ENCODE data around the gene SLC41A2.

SLC41A2 gene

GRCh38 chr12:104929977-104930376 is 28.1 kb downstream of the SLC41A2 start:
- no peak for DNase-seq

GRCh38 chr12:104929368-104929767 is 28.7 kb downstream of the SLC41A2 start:
- DNase-seq = no peak

GRCh38 chr12:104928036-104928745 is 29.9 kb downstream of the SLC41A2 start:
- DNase-seq = no peak

GRCh38 chr12:104925501-104925900 is 32.6 kb downstream of the SLC41A2 start:
- DNase-seq = no peak

- no peak for DNase-seq
Measured at GRCh38 chr12:104921340-104921739, 36.8 kb downstream of the SLC41A2 start.

GRCh38 chr12:104911942-104912341 is 46.1 kb downstream of the SLC41A2 start:
- no peak for DNase-seq

- no peak for DNase-seq
Measured at GRCh38 chr12:104910196-104910840, 47.8 kb downstream of the SLC41A2 start.

GRCh38 chr12:104909761-104910160 is 48.3 kb downstream of the SLC41A2 start:
- DNase-seq = no peak
